HG03558 (cell line): ENCODE data around the gene BAZ2B.

Experiments used
- ATAC-seq: cut with Tn5 transposase; IDR thresholded peaks from one replicate; pipeline ENCODE4 v1.9.1; 2021; ENCODE audit warnings: moderate number of reproducible peaks; ENCODE audit not compliant: unreplicated experiment; ENCODE audit errors: extremely low read depth

The BAZ2B gene

GRCh38 chr2:159484532-159484931 is 131.8 kb downstream of the BAZ2B start:
- no peak for ATAC-seq

GRCh38 chr2:159476329-159476728 is 140.0 kb downstream of the BAZ2B start:
- no peak for ATAC-seq

GRCh38 chr2:159475793-159476192 is 140.6 kb downstream of the BAZ2B start:
- ATAC-seq, result no peak

- no peak for ATAC-seq
These were observed 145.0 kb downstream of the BAZ2B start for GRCh38 chr2:159471340-159471739.

- ATAC-seq, result no peak
These were observed 148.1 kb downstream of the BAZ2B start for GRCh38 chr2:159468257-159468656.

- no peak for ATAC-seq
These were observed 153.4 kb downstream of the BAZ2B start for GRCh38 chr2:159462961-159463360.

GRCh38 chr2:159462201-159462785 is 154.1 kb downstream of the BAZ2B start:
- ATAC-seq, result no peak

- ATAC-seq, result no peak
These were observed 155.3 kb downstream of the BAZ2B start for GRCh38 chr2:159461076-159461475.

- ATAC-seq, result no peak
These were observed 156.1 kb downstream of the BAZ2B start for GRCh38 chr2:159460227-159460626.

GRCh38 chr2:159459279-159459678 is 157.1 kb downstream of the BAZ2B start:
- ATAC-seq, result no peak

- ATAC-seq, result no peak
These were observed 158.8 kb downstream of the BAZ2B start for GRCh38 chr2:159457589-159457988.

GRCh38 chr2:159456500-159457426 is 159.6 kb downstream of the BAZ2B start:
- ATAC-seq, result no peak

GRCh38 chr2:159455330-159455918 is 160.9 kb downstream of the BAZ2B start:
- ATAC-seq, result no peak

- ATAC-seq, result no peak
These were observed 162.2 kb downstream of the BAZ2B start for GRCh38 chr2:159454185-159454584.

- no peak for ATAC-seq
These were observed 166.2 kb downstream of the BAZ2B start for GRCh38 chr2:159450180-159450579.

GRCh38 chr2:159449504-159450124 is 166.7 kb downstream of the BAZ2B start:
- ATAC-seq, result no peak

GRCh38 chr2:159446817-159447216 is 169.5 kb downstream of the BAZ2B start:
- ATAC-seq, result no peak

GRCh38 chr2:159446201-159446600 is 170.1 kb downstream of the BAZ2B start:
- no peak for ATAC-seq

- no peak for ATAC-seq
These were observed 171.0 kb downstream of the BAZ2B start for GRCh38 chr2:159445307-159445706.

- no peak for ATAC-seq
These were observed 171.6 kb downstream of the BAZ2B start for GRCh38 chr2:159444754-159445153.
